ENCODE results near the gene TTC12.

- TF ChIP-seq CTCF (IDR thresholded peaks at IDR 0.05) (no peak), ESRRA (CRISPR knock-in tag; IDR thresholded peaks at IDR 0.05; ENCODE audit: borderline replicate concordance) (no peak), HMGXB4 (CRISPR knock-in tag; IDR thresholded peaks at IDR 0.05) (no peak), KAT7 (CRISPR knock-in tag; IDR thresholded peaks at IDR 0.05; ENCODE audit: borderline replicate concordance) (no peak), CBFB (CRISPR knock-in tag; IDR thresholded peaks at IDR 0.05; ENCODE audit: low read depth) (no peak), CREB1 (CRISPR knock-in tag; IDR thresholded peaks at IDR 0.05) (no peak)
These were observed 95.1 kb downstream of the TTC12 start for GRCh38 chr11:113409526-113409925.
